Endothelial cell of umbilical vein (primary cell): Measurements from ENCODE around the gene DPP6. TPM values are rescaled to one million over a fixed set of nuclear protein-coding genes. Genes with fewer than 3 reads are reported as not detected.

Experiments used
- BruUV-seq: library from RNA; stranded (reverse); fragments of 400-500 nt; replicated peaks from 2 replicates; lab custom pipeline; 2021; lab: Mats Ljungman, UMichigan
- CTCF ChIA-PET: fragments of 300-600, 350-600 bp; sonication (Branson Sonifier 250); formaldehyde crosslinking; loops from one replicate; lab custom pipeline; 2021; ENCODE audit warnings: antibody characterized with exemption, inconsistent platforms; lab: Charles Lee
- POLR2A ChIA-PET: fragments of 300-600, 350-600 bp; sonication (Branson Sonifier 250); formaldehyde crosslinking; loops from one replicate; lab custom pipeline; 2021; ENCODE audit warnings: antibody characterized with exemption, inconsistent platforms; lab: Charles Lee
- DNase-seq: peaks from one replicate; pipeline ENCODE4 v3.0.0-alpha.2; 2011; ENCODE audit warnings: low read depth, low spot score
- FAIRE-seq: peaks from 2 replicates; lab custom pipeline; 2011; peaks lifted over from hg19 to GRCh38; lab: Jason Lieb, UNC
- H2AFZ ChIP-seq: 2 replicates; pipeline ENCODE4 v1.6.0; 2012; ENCODE audit warnings: low read depth, low read length, control low read depth, inconsistent platforms
- H3K27ac ChIP-seq: 2 replicates; pipeline ENCODE4 v1.5.1; 2011; ENCODE audit warnings: low read depth, mild to moderate bottlenecking, control low read depth, low read length, moderate library complexity; ENCODE audit not compliant: insufficient read depth
- H3K27me3 ChIP-seq, 2 experiments: 2 replicates each; pipeline versions ENCODE4 v1.6.0 to v1.6.1; 2011; ENCODE audit warnings: low read length in 2 of 2, mixed read lengths in 1 of 2; ENCODE audit not compliant: control insufficient read depth in 2 of 2, insufficient read depth in 2 of 2
- H3K36me3 ChIP-seq, 2 experiments: 2 replicates in 1 of 2; 3 replicates in 1 of 2; pipeline ENCODE4 v1.5.1; 2011; ENCODE audit warnings: low read length in 2 of 2, mild to moderate bottlenecking in 1 of 2, moderate library complexity in 1 of 2; ENCODE audit not compliant: control insufficient read depth in 2 of 2, insufficient read depth in 2 of 2; ENCODE audit errors: extremely low read depth in 1 of 2
- H3K4me1 ChIP-seq: 3 replicates; pipeline ENCODE4 v1.5.1; 2011; ENCODE audit warnings: mild to moderate bottlenecking, low read length; ENCODE audit not compliant: control insufficient read depth, insufficient read depth; ENCODE audit errors: extremely low read depth
- H3K4me2 ChIP-seq: 2 replicates; pipeline ENCODE4 v1.6.1; 2011; ENCODE audit warnings: low read length, control low read depth, mixed read lengths; ENCODE audit not compliant: insufficient read depth
- H3K4me3 ChIP-seq, 3 experiments: fragments of 200-600 bp in 1 of 3; sonication (generic), shearing (Covaris generic) in 1 of 3; replicated peaks in 1 of 3; 2 replicates each; pipeline ENCODE4 v1.5.1; 2011 to 2016; ENCODE audit warnings: control low read depth in 3 of 3, low read length in 3 of 3, mild to moderate bottlenecking in 2 of 3, inconsistent platforms in 1 of 3, low read depth in 1 of 3, moderate library complexity in 1 of 3; ENCODE audit not compliant: insufficient read depth in 1 of 3
- H3K79me2 ChIP-seq: 2 replicates; pipeline ENCODE4 v1.6.0; 2012; ENCODE audit warnings: low read length, inconsistent platforms; ENCODE audit not compliant: control insufficient read depth, insufficient read depth
- H3K9ac ChIP-seq: replicated peaks from 2 replicates; pipeline ENCODE3; 2011; ENCODE audit warnings: low read length, control low read depth; ENCODE audit not compliant: insufficient read depth; ENCODE audit errors: extremely low read depth
- H3K9me1 ChIP-seq: replicated peaks from 3 replicates; pipeline ENCODE4 v1.6.0; 2011; ENCODE audit warnings: mild to moderate bottlenecking, low read length; ENCODE audit not compliant: control insufficient read depth, insufficient read depth; ENCODE audit errors: extremely low read depth
- H3K9me3 ChIP-seq: replicated peaks from 2 replicates; pipeline ENCODE4 v1.5.1; 2012; ENCODE audit warnings: low read length, inconsistent platforms; ENCODE audit not compliant: control insufficient read depth, insufficient read depth
- H4K20me1 ChIP-seq: replicated peaks from 2 replicates; pipeline ENCODE3; 2011; ENCODE audit warnings: mild to moderate bottlenecking, low read length; ENCODE audit not compliant: control insufficient read depth, insufficient read depth; ENCODE audit errors: extremely low read depth
- EZH2 ChIP-seq: IDR thresholded peaks from 2 replicates; pipeline ENCODE4 v1.6.1; 2012; ENCODE audit warnings: borderline replicate concordance, low read depth, mild to moderate bottlenecking, moderate library complexity, low read length, inconsistent platforms; ENCODE audit not compliant: severe bottlenecking
- FOS ChIP-seq: IDR thresholded peaks from 2 replicates; pipeline ENCODE4 v1.6.1; 2011; ENCODE audit warnings: mild to moderate bottlenecking, low read length, moderate library complexity, borderline replicate concordance; ENCODE audit not compliant: insufficient read depth
- GATA2 ChIP-seq: IDR thresholded peaks from 2 replicates; pipeline ENCODE4 v1.7.0; 2011; ENCODE audit warnings: low read depth, mild to moderate bottlenecking, moderate library complexity, mixed read lengths, low read length; ENCODE audit not compliant: insufficient read length, insufficient read depth
- JUN ChIP-seq: IDR thresholded peaks from 2 replicates; pipeline ENCODE4 v1.6.1; 2011; ENCODE audit warnings: borderline replicate concordance, low read depth; ENCODE audit not compliant: insufficient read length, insufficient read depth
- MAX ChIP-seq: IDR thresholded peaks from 2 replicates; pipeline ENCODE4 v1.6.1; 2011; ENCODE audit not compliant: insufficient read depth, insufficient read length
- MYC ChIP-seq: IDR thresholded peaks from one replicate; pipeline ENCODE4 v1.6.1; 2011; ENCODE audit warnings: mild to moderate bottlenecking, low read depth, low read length
- POLR2A ChIP-seq: IDR thresholded peaks from 2 replicates; pipeline ENCODE4 v1.6.1; 2012; ENCODE audit warnings: low read depth, mild to moderate bottlenecking, control low read depth, low read length
- POLR2AphosphoS5 ChIP-seq: IDR thresholded peaks from 2 replicates; pipeline ENCODE4 v1.6.1; 2012; ENCODE audit warnings: low read depth, mild to moderate bottlenecking, control low read depth, low read length, moderate library complexity; ENCODE audit not compliant: insufficient read depth
- dilution Hi-C: fragments of 300-500 bp; cut with MboI; formaldehyde crosslinking; loops from one replicate; pipeline ENCODE4 v1.15.0; 2019; ENCODE audit warnings: low sequenced_read_pairs; ENCODE audit not compliant: extremely low pct_ligation_motif_present
- intact Hi-C: fragments of 100-400 bp; cut with micrococcal nuclease; formaldehyde crosslinking; loops from one replicate; pipeline ENCODE4 v1.10.0; 2022
- polyA plus RNA-seq, 4 experiments: library from polyadenylated mRNA; depleted of rRNA in 3 of 4; stranded (reverse) in 3 of 4; unstranded in 1 of 4; fragments of >200 nt; gene quantifications; 2 replicates each; pipeline versions ENCODE4 v1.2.1 to v1.2.3, GENCODE V29; 2011 to 2012; ENCODE audit warnings: missing spikeins in 1 of 4
- total RNA-seq: library from RNA; stranded (reverse); gene quantifications from 2 replicates; pipeline ENCODE4 v1.2.3, GENCODE V29; 2021
- TF ChIP-seq, protein P1 (sequence below), 2 donors: IDR thresholded peaks; 1 replicate in 1 of 2; 2 replicates in 1 of 2; pipeline ENCODE4 v1.5.1; 2011; ENCODE audit warnings: low read length in 2 of 2, mild to moderate bottlenecking in 2 of 2, moderate library complexity in 2 of 2, control low read depth in 1 of 2, inconsistent platforms in 1 of 2, low read depth in 1 of 2; ENCODE audit not compliant: insufficient read depth in 1 of 2; ENCODE audit errors: extremely low read depth in 1 of 2

Gene DPP6
- total and polyA plus RNA-seq, 2 donors (not counting 3 experiments of a cell fraction or from before 2014, with no cell fraction given) = not detected

DNA sequence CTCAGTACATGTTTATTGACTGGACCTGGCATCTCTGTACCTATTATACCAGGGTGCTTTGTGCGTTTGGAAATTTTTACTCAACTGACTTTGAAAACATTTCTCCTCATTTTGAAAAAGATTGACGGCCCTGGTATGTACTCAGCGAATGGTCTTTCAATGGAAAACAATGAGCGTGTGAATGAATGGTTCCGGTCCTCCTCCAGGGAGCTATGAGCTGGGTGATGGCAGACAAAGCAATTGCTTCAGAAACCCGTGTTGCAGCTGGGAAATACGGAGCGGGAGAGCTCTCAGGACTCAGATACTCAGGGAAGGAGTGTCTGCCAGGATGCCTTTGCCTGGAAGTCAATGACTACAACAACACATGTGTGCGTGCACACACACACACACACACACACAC, 824.8 kb downstream of the DPP6 start:
- H4K20me1 ChIP-seq = no peaks in the 10 kb centered on the region
- CTCF ChIA-PET = no interaction called here
- POLR2A ChIA-PET = no interaction called here
- H3K9ac ChIP-seq = no peak overlapping the region
- no peaks in the 10 kb centered on the region for H3K27me3 ChIP-seq
- no peak overlapping the region for H3K4me3 ChIP-seq
- FAIRE-seq (no peak), DNase-seq (no peak)
- intact Hi-C loops = no loop called here
- TF ChIP-seq, protein P1, sequence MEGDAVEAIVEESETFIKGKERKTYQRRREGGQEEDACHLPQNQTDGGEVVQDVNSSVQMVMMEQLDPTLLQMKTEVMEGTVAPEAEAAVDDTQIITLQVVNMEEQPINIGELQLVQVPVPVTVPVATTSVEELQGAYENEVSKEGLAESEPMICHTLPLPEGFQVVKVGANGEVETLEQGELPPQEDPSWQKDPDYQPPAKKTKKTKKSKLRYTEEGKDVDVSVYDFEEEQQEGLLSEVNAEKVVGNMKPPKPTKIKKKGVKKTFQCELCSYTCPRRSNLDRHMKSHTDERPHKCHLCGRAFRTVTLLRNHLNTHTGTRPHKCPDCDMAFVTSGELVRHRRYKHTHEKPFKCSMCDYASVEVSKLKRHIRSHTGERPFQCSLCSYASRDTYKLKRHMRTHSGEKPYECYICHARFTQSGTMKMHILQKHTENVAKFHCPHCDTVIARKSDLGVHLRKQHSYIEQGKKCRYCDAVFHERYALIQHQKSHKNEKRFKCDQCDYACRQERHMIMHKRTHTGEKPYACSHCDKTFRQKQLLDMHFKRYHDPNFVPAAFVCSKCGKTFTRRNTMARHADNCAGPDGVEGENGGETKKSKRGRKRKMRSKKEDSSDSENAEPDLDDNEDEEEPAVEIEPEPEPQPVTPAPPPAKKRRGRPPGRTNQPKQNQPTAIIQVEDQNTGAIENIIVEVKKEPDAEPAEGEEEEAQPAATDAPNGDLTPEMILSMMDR (IDR thresholded peaks at IDR 0.05; ENCODE audit: extremely low read depth in 1 of 2, insufficient read depth in 1 of 2, low read depth in 1 of 2, low read length in 2 of 2) = no peak
- no peaks in the 10 kb centered on the region for H3K4me1 ChIP-seq
- no TSS peak for BruUV-seq
- H3K79me2 ChIP-seq = no peaks in the 10 kb centered on the region
- H3K9me3 ChIP-seq = no peaks in the 10 kb centered on the region
- no peaks in the 10 kb centered on the region for H3K9me1 ChIP-seq
- no peaks in the 10 kb centered on the region for H3K36me3 ChIP-seq
- dilution Hi-C loops = no loop called here
- H3K4me2 ChIP-seq = no peak overlapping the region
- H2AFZ ChIP-seq = no peak overlapping the region
- no peak overlapping the region for H3K27ac ChIP-seq

GRCh38 chr7:154879629-154880028, 827.4 kb downstream of the DPP6 start:
- DNase-seq = no peak
- H3K4me2 ChIP-seq = no peak overlapping the region
- ChIA-PET CTCF (no interaction called here), POLR2A (no interaction called here)
- H3K9me1 ChIP-seq = no peaks in the 10 kb centered on the region
- no peaks in the 10 kb centered on the region for H3K36me3 ChIP-seq
- no peak overlapping the region for H3K4me3 ChIP-seq
- H3K9ac ChIP-seq = no peak overlapping the region
- BruUV-seq = no TSS peak
- H3K4me1 ChIP-seq = no peaks in the 10 kb centered on the region
- no peak for FAIRE-seq
- H3K27ac ChIP-seq = no peak overlapping the region
- intact Hi-C loops (no loop called here), dilution Hi-C loops (no loop called here)
- TF ChIP-seq, protein P1 (IDR thresholded peaks at IDR 0.05; ENCODE audit: extremely low read depth in 1 of 2, insufficient read depth in 1 of 2, low read depth in 1 of 2, low read length in 2 of 2) = no peak
- TF ChIP-seq GATA2 = no peak
- TF ChIP-seq POLR2A = no peak
- no peak for TF ChIP-seq FOS
- TF ChIP-seq EZH2 = no peak
- no peak for TF ChIP-seq MAX
- no peak for TF ChIP-seq POLR2AphosphoS5
- TF ChIP-seq MYC = no peak
- no peak for TF ChIP-seq JUN
- H2AFZ ChIP-seq = no peak overlapping the region
- H3K9me3 ChIP-seq = peaks cover 11% of the 10 kb centered on the region
- no peaks in the 10 kb centered on the region for H3K27me3 ChIP-seq
- H3K79me2 ChIP-seq = no peaks in the 10 kb centered on the region
- H4K20me1 ChIP-seq = no peaks in the 10 kb centered on the region
